Measurements from ENCODE around the gene OGFR.

OGFR gene

GRCh38 chr20:62801284-62802010, 3.2 kb upstream of the OGFR start:
- no peak for DNase-seq

- DNase-seq: no peak
Measured at GRCh38 chr20:62802026-62802712, 2.5 kb upstream of the OGFR start.

- DNase-seq: no peak
Measured at GRCh38 chr20:62804021-62804626, 511 bp upstream of the OGFR start.

- no peak for DNase-seq
Measured at GRCh38 chr20:62805155-62805710, 598 bp downstream of the OGFR start.

- DNase-seq: no peak
Measured at GRCh38 chr20:62805711-62806382, 1.2 kb downstream of the OGFR start.

GRCh38 chr20:62806383-62807050, 1.9 kb downstream of the OGFR start:
- DNase-seq: no peak

GRCh38 chr20:62807444-62808210, 3.0 kb downstream of the OGFR start:
- DNase-seq: no peak

- peak; percentile 63 for DNase-seq
Measured at GRCh38 chr20:62808211-62808865, 3.7 kb downstream of the OGFR start.

GRCh38 chr20:62809530-62810428, 5.1 kb downstream of the OGFR start:
- no peak for DNase-seq

GRCh38 chr20:62811320-62811719, 6.7 kb downstream of the OGFR start:
- no peak for DNase-seq

- no peak for DNase-seq
Measured at GRCh38 chr20:62811720-62812119, 7.1 kb downstream of the OGFR start.

GRCh38 chr20:62812181-62812906, 7.7 kb downstream of the OGFR start:
- DNase-seq: no peak

GRCh38 chr20:62812907-62813200, 8.2 kb downstream of the OGFR start:
- no peak for DNase-seq

GRCh38 chr20:62813588-62813987, 9.0 kb downstream of the OGFR start:
- no peak for DNase-seq

GRCh38 chr20:62814060-62814708, 9.5 kb downstream of the OGFR start:
- DNase-seq: no peak

GRCh38 chr20:62814709-62815065, 10.1 kb downstream of the OGFR start:
- no peak for DNase-seq

- DNase-seq: no peak
Measured at GRCh38 chr20:62815066-62815991, 10.7 kb downstream of the OGFR start.
